WTC11 (cell line): Measurements from ENCODE around the gene MITF. TPM values are rescaled to one million over a fixed set of nuclear protein-coding genes. Genes with fewer than 3 reads are reported as not detected.

ENCODE experiments used
- ATAC-seq: fragments of 200-7000 bp; cut with Tn5 transposase; 2 replicates; pipeline ENCODE4 v1.10.0; 2021; ENCODE audit warnings: mild to moderate bottlenecking, moderate library complexity
- CTCF ChIA-PET: fragments of 300-600 bp; sonication (Branson Sonifier 250); formaldehyde crosslinking; loops from one replicate; lab custom pipeline; 2021; ENCODE audit warnings: antibody characterized with exemption; lab: Charles Lee
- POLR2A ChIA-PET: fragments of 350-600 bp; sonication (Branson Sonifier 250); formaldehyde crosslinking; loops from one replicate; lab custom pipeline; 2021; ENCODE audit warnings: antibody characterized with exemption; lab: Charles Lee
- DNase-seq: peaks from one replicate; pipeline ENCODE4 v3.0.0; 2021; ENCODE audit warnings: low spot score
- H3K27ac Mint-ChIP-seq: 2 replicates; pipeline ENCODE4 v1.8.0; 2021; ENCODE audit warnings: mixed read lengths
- H3K27me3 Mint-ChIP-seq: 2 replicates; pipeline ENCODE4 v1.8.0; 2021; ENCODE audit warnings: low read depth, mild to moderate bottlenecking, moderate library complexity, mixed read lengths
- H3K36me3 Mint-ChIP-seq: 2 replicates; pipeline ENCODE4 v1.8.0; 2021; ENCODE audit warnings: mixed read lengths
- H3K4me1 Mint-ChIP-seq: 2 replicates; pipeline ENCODE4 v1.8.0; 2022; ENCODE audit warnings: mixed read lengths
- H3K4me3 Mint-ChIP-seq: 2 replicates; pipeline ENCODE4 v1.8.0; 2021; ENCODE audit warnings: mild to moderate bottlenecking, moderate library complexity, mixed read lengths
- H3K9me3 Mint-ChIP-seq: 2 replicates; pipeline ENCODE4 v1.8.0; 2021; ENCODE audit warnings: mixed read lengths
- AFF4 ChIP-seq: sonication (generic); formaldehyde crosslinking; IDR thresholded peaks from 2 replicates; pipeline ENCODE4 v1.8.1; 2023; ENCODE audit warnings: mild to moderate bottlenecking, missing genetic modification reagents, borderline replicate concordance
- ATF6 ChIP-seq: sonication (generic); formaldehyde crosslinking; IDR thresholded peaks from 2 replicates; pipeline ENCODE4 v1.8.1; 2023; ENCODE audit warnings: mild to moderate bottlenecking, missing genetic modification reagents
- CREB1 ChIP-seq: sonication (generic); formaldehyde crosslinking; IDR thresholded peaks from 2 replicates; pipeline ENCODE4 v1.8.0; 2023; ENCODE audit warnings: mild to moderate bottlenecking, missing genetic modification reagents
- FOXK1 ChIP-seq: sonication (generic); formaldehyde crosslinking; IDR thresholded peaks from 2 replicates; pipeline ENCODE4 v1.8.0; 2022; ENCODE audit warnings: mild to moderate bottlenecking, moderate library complexity, missing genetic modification reagents
- FOXP4 ChIP-seq: sonication (generic); formaldehyde crosslinking; IDR thresholded peaks from 2 replicates; pipeline ENCODE4 v1.8.0; 2022; ENCODE audit warnings: mild to moderate bottlenecking, missing genetic modification reagents
- HMGA2 ChIP-seq: fragments of 250-450 bp; sonication (Bioruptor Pico); IDR thresholded peaks from 2 replicates; pipeline ENCODE4 v1.4.0; 2021; ENCODE audit warnings: mild to moderate bottlenecking, moderate library complexity
- JAZF1 ChIP-seq: fragments of 250-450 bp; sonication (Bioruptor Pico); IDR thresholded peaks from 2 replicates; pipeline ENCODE4 v1.9.0; 2021; ENCODE audit warnings: moderate library complexity, mild to moderate bottlenecking, inconsistent platforms
- JUN ChIP-seq: sonication (generic); formaldehyde crosslinking; IDR thresholded peaks from 2 replicates; pipeline ENCODE4 v1.8.0; 2023; ENCODE audit warnings: mild to moderate bottlenecking, missing genetic modification reagents
- NFYB ChIP-seq: sonication (generic); formaldehyde crosslinking; conservative IDR thresholded peaks from 2 replicates; pipeline ENCODE4 v1.8.0; 2022; ENCODE audit warnings: low read depth, missing genetic modification reagents
- NR2C2 ChIP-seq: sonication (generic); formaldehyde crosslinking; IDR thresholded peaks from 2 replicates; pipeline ENCODE4 v1.8.0; 2022; ENCODE audit warnings: mild to moderate bottlenecking, missing genetic modification reagents
- USF1 ChIP-seq: sonication (generic); formaldehyde crosslinking; IDR thresholded peaks from 2 replicates; pipeline ENCODE4 v1.8.0; 2022; ENCODE audit warnings: mild to moderate bottlenecking, missing genetic modification reagents
- USF2 ChIP-seq: sonication (generic); formaldehyde crosslinking; IDR thresholded peaks from 2 replicates; pipeline ENCODE4 v1.8.1; 2023; ENCODE audit warnings: mild to moderate bottlenecking, missing genetic modification reagents, moderate library complexity
- ZMAT4 ChIP-seq: fragments of 250-450 bp; sonication (Bioruptor Pico); IDR thresholded peaks from 2 replicates; pipeline ENCODE4 v1.9.0; 2021; ENCODE audit warnings: mild to moderate bottlenecking
- ZNF263 ChIP-seq: sonication (generic); formaldehyde crosslinking; IDR thresholded peaks from 2 replicates; pipeline ENCODE4 v1.8.1; 2022; ENCODE audit warnings: low read depth, mild to moderate bottlenecking, moderate library complexity, missing genetic modification reagents
- ZNF532 ChIP-seq: fragments of 250-450 bp; sonication (Bioruptor Pico); IDR thresholded peaks from 2 replicates; pipeline ENCODE4 v1.9.0; 2021; ENCODE audit warnings: mild to moderate bottlenecking, borderline replicate concordance
- total RNA-seq: library from RNA; stranded (reverse); gene quantifications from 3 replicates; pipeline ENCODE4 v1.2.3, GENCODE V29; 2021

The MITF gene
- total RNA-seq, 1 experiment from 2014 or later = 1.3 TPM

GRCh38 chr3:69881051-69881450 lies 141.8 kb downstream of the MITF start (continued):
- TF ChIP-seq FOXP4 (no peak), ZNF532 (no peak), ZMAT4 (CRISPR knock-in tag) (no peak), ZNF263 (CRISPR knock-in tag) (no peak), FOXK1 (CRISPR knock-in tag) (no peak), USF1 (CRISPR knock-in tag) (no peak)

GRCh38 chr3:69881756-69882428 lies 142.6 kb downstream of the MITF start:
- Mint-ChIP-seq H3K4me3 (no peak overlapping the region), H3K9me3 (no peaks in the 10 kb centered on the region), H3K4me1 (peaks cover 18% of the 10 kb centered on the region), H3K36me3 (no peaks in the 10 kb centered on the region), H3K27ac (no peak overlapping the region)
- CTCF ChIA-PET = no interaction called here
- TF ChIP-seq NFYB (CRISPR knock-in tag) = no peak
- TF ChIP-seq JAZF1 (CRISPR knock-in tag) = no peak
- TF ChIP-seq CREB1 (CRISPR knock-in tag) = no peak
- no peak for TF ChIP-seq ATF6 (CRISPR knock-in tag)
- TF ChIP-seq JUN (CRISPR knock-in tag) = no peak
- TF ChIP-seq NR2C2 (CRISPR knock-in tag) = no peak
- no peak for TF ChIP-seq HMGA2 (CRISPR knock-in tag)
- no peak for TF ChIP-seq AFF4 (CRISPR knock-in tag)
- TF ChIP-seq USF2 (CRISPR knock-in tag) = no peak
- TF ChIP-seq, all 79 proteins: peak for 0
- POLR2A ChIA-PET = no interaction called here
- ATAC-seq = no peak
- no peaks in the 10 kb centered on the region for H3K27me3 Mint-ChIP-seq
- no peak for DNase-seq
